GM10847 (cell line): ENCODE measurements around the gene TNK1.

Source experiments
- POLR2A ChIP-seq: IDR thresholded peaks from 2 replicates; pipeline ENCODE4 v1.6.1; 2011; ENCODE audit not compliant: insufficient read length; ENCODE audit errors: extremely low read depth

Gene TNK1

GRCh38 chr17:7414837-7415236 lies 33.9 kb downstream of the TNK1 start:
- no peak for TF ChIP-seq POLR2A

GRCh38 chr17:7415784-7416183 lies 34.9 kb downstream of the TNK1 start:
- TF ChIP-seq POLR2A, result no peak

- TF ChIP-seq POLR2A, result no peak
Measured at GRCh38 chr17:7416323-7416722, 35.4 kb downstream of the TNK1 start.

- no peak for TF ChIP-seq POLR2A
Measured at GRCh38 chr17:7417056-7417655, 36.3 kb downstream of the TNK1 start.

GRCh38 chr17:7418472-7419152 lies 37.7 kb downstream of the TNK1 start:
- no peak for TF ChIP-seq POLR2A

GRCh38 chr17:7419819-7420610 lies 39.1 kb downstream of the TNK1 start, which contains the start of gene SPEM1:
TSS of gene SPEM1 (plus strand) at chr17:7420324. CDS start at chr17:7420385, 61 bp downstream.
- no peak for TF ChIP-seq POLR2A

GRCh38 chr17:7421186-7421585 lies 40.3 kb downstream of the TNK1 start:
- no peak for TF ChIP-seq POLR2A

GRCh38 chr17:7423679-7424078 lies 42.8 kb downstream of the TNK1 start:
- no peak for TF ChIP-seq POLR2A

- TF ChIP-seq POLR2A, result no peak
Measured at GRCh38 chr17:7425316-7425715, 44.4 kb downstream of the TNK1 start, which contains the start of gene SPEM2. TSS of gene SPEM2 (plus strand) at chr17:7425616. CDS start at chr17:7425689, 73 bp downstream.

GRCh38 chr17:7425756-7426155 lies 44.9 kb downstream of the TNK1 start:
- TF ChIP-seq POLR2A, result no peak

- TF ChIP-seq POLR2A, result no peak
Measured at GRCh38 chr17:7426203-7426863, 45.4 kb downstream of the TNK1 start.

- no peak for TF ChIP-seq POLR2A
Measured at GRCh38 chr17:7426896-7427489, 46.1 kb downstream of the TNK1 start.

- no peak for TF ChIP-seq POLR2A
Measured at GRCh38 chr17:7427549-7427948, 46.7 kb downstream of the TNK1 start.

GRCh38 chr17:7428557-7428956 lies 47.7 kb downstream of the TNK1 start, which contains the start of gene SPEM3:
TSS of gene SPEM3 (plus strand) at chr17:7428857. CDS start at chr17:7428903, 46 bp downstream.
- no peak for TF ChIP-seq POLR2A

- no peak for TF ChIP-seq POLR2A
Measured at GRCh38 chr17:7429722-7430121, 48.8 kb downstream of the TNK1 start.

GRCh38 chr17:7431231-7431630 lies 50.3 kb downstream of the TNK1 start:
- TF ChIP-seq POLR2A, result no peak

GRCh38 chr17:7432296-7432695 lies 51.4 kb downstream of the TNK1 start:
- no peak for TF ChIP-seq POLR2A
